Activated CD4-positive, alpha-beta T cell treated with anti-CD3 and anti-CD28 coated beads, Interleukin-2, amount 10 ng/mL, durations not matched to agents 24 days and 14 days (primary cell): ENCODE results near the gene IRAK1. TPM values are rescaled to one million over a fixed set of nuclear protein-coding genes. Genes with fewer than 3 reads are reported as not detected.
"Not testable (repeated sequence)": the region's sequence is repeated elsewhere in the genome, so short reads cannot be mapped to it uniquely, and the experiment has no call there.

Experiments
- DNase-seq: peaks from one replicate; pipeline ENCODE4 v3.0.0; 2022
- H3K27ac Mint-ChIP-seq: one replicate; pipeline ENCODE4 v1.8.0; 2022; ENCODE audit warnings: mild to moderate bottlenecking, mixed read lengths
- H3K27me3 Mint-ChIP-seq: one replicate; pipeline ENCODE4 v1.8.0; 2022; ENCODE audit warnings: mixed read lengths
- H3K36me3 Mint-ChIP-seq: one replicate; pipeline ENCODE4 v1.8.0; 2022; ENCODE audit warnings: low read depth, mild to moderate bottlenecking, mixed read lengths
- H3K4me1 Mint-ChIP-seq: one replicate; pipeline ENCODE4 v1.8.0; 2021; ENCODE audit warnings: mixed read lengths
- H3K4me3 Mint-ChIP-seq: one replicate; pipeline ENCODE4 v1.8.0; 2022; ENCODE audit warnings: mild to moderate bottlenecking, moderate library complexity, mixed read lengths
- H3K9me3 Mint-ChIP-seq: one replicate; pipeline ENCODE4 v1.8.0; 2021; ENCODE audit warnings: mixed read lengths
- intact Hi-C: fragments of 100-400 bp; cut with micrococcal nuclease; formaldehyde crosslinking; loops from one replicate; pipeline ENCODE4 v1.15.1; 2023
- total RNA-seq: library from RNA; stranded (reverse); gene quantifications from 2 replicates; pipeline ENCODE4 v1.2.3, GENCODE V29; 2022

The IRAK1 gene
- total RNA-seq, 1 donor from 2014 or later: 192 TPM

DNA sequence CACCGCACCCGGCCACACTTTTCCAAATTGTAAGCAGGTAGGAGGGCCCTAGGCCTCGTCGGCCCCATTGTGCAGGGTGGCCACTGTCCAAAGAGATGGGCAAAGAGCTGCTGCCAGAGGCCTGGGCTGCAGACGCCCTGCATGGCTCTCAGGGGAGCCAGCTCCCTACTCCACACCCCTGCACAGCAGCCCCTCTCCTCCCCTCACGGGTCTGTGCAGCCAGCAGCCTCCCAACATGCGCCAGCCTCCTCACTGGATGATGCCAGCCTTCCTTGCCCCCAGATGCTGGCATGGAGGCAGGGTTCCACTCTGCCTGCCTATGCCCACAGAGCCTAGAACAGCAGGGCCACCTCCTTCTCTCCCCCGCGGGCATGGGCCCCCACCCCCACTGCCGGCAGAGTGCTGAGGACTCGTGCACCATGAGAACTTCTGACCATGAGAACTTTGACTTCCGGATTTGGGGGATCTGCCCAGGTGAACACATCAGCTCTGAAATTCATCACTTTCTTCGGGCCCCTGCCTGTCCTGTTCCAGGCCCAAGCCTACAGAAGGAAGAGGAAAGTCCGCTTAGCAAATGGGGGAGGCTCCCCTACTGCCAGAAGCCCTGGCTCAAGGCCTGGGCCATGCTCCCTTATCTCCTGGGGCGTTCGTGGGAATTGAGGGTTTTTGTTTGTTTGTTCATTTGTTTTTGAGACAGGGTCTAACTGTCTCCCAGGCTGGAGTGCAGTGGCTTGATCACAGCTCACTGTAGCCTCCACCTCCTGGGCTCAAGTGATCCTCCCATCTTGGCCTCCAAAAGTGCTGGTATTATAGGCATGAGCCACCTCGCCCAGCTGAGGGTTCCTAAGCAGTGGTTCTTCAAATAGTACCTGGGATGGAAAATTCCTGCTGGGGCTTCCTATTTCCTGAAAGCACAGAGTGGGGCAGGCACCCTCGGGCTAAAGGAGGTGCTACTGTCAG is 8.0 kb downstream of the IRAK1 start:
- no peak for DNase-seq
- intact Hi-C loops: loop anchor here (5.0 kb wide), 1 partner anchor 41 kb away; no protein-coding TSS in a partner anchor
- H3K4me1 Mint-ChIP-seq: peaks cover 6% of the 10 kb centered on the region
- H3K27ac Mint-ChIP-seq: no peak overlapping the region
- no peak overlapping the region for H3K4me3 Mint-ChIP-seq
- H3K36me3 Mint-ChIP-seq: peaks cover 23% of the 10 kb centered on the region
- no peaks in the 10 kb centered on the region for H3K27me3 Mint-ChIP-seq
- H3K9me3 Mint-ChIP-seq: no peaks in the 10 kb centered on the region

GRCh38 chrX:154010330-154011087 is 9.2 kb downstream of the IRAK1 start:
- no peak for DNase-seq
- no peaks in the 10 kb centered on the region for H3K9me3 Mint-ChIP-seq
- peaks cover 2% of the 10 kb centered on the region for H3K4me1 Mint-ChIP-seq
- no peak overlapping the region for H3K4me3 Mint-ChIP-seq
- H3K27me3 Mint-ChIP-seq: no peaks in the 10 kb centered on the region
- intact Hi-C loops: loop anchor here (5.0 kb wide), 1 partner anchor 42 kb away; no protein-coding TSS in a partner anchor
- H3K36me3 Mint-ChIP-seq: peaks cover 25% of the 10 kb centered on the region
- H3K27ac Mint-ChIP-seq: no peak overlapping the region

DNA sequence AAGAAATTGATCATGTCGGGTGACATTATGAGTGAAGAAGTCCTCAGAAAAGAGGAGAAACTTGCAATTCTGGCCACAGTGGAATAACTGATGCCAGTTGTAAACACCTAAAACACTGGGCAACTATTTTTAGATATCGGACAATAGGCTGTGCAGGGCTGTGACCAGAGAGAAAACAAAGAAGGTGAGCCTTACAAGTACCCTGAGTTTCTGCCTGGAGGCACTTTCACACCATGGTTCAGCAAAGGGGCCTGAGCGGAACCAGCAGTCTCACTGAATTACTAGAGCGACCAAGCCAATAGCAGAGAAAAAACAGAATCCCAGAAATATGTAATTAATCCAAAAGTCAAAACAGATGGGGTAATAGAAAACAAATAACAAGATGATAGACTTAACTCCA is 11.2 kb downstream of the IRAK1 start:
- Mint-ChIP-seq H3K27me3 (no peaks in the 10 kb centered on the region), H3K9me3 (no peaks in the 10 kb centered on the region), H3K27ac (no peak overlapping the region), H3K36me3 (peaks cover 30% of the 10 kb centered on the region), H3K4me1 (peaks cover 5% of the 10 kb centered on the region), H3K4me3 (no peak overlapping the region)
- intact Hi-C loops: no loop called here
- no peak for DNase-seq

- H3K4me1 Mint-ChIP-seq: peaks cover 10% of the 10 kb centered on the region
- no peaks in the 10 kb centered on the region for H3K27me3 Mint-ChIP-seq
- H3K36me3 Mint-ChIP-seq: peaks cover 27% of the 10 kb centered on the region
- H3K27ac Mint-ChIP-seq: no peak overlapping the region
- DNase-seq: no peak
- intact Hi-C loops: no loop called here
- no peak overlapping the region for H3K4me3 Mint-ChIP-seq
- H3K9me3 Mint-ChIP-seq: no peaks in the 10 kb centered on the region
Measured at GRCh38 chrX:154006947-154007346, 12.8 kb downstream of the IRAK1 start.

DNA sequence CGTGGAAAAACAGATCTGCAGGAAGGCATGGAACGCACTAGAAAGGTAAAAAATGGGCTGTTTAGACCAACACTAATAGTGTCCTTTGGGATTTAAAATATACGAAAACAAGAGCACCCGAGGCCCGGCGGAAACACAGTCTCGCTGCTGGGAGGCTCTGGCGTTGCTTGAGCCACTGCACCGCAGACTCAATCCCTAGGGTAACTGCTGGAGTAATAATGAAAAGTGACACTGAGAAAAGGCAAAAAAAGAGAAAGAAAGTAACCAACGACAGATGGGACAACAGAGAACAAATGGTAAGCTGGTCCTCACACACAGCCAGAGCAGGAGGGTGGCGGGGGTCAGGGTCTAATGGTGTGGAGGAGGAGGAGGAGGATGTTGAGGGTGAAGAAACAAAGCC is 15.4 kb downstream of the IRAK1 start:
- H3K36me3 Mint-ChIP-seq: peaks cover 25% of the 10 kb centered on the region
- peaks cover 13% of the 10 kb centered on the region for H3K4me1 Mint-ChIP-seq
- no peaks in the 10 kb centered on the region for H3K27me3 Mint-ChIP-seq
- no peak overlapping the region for H3K4me3 Mint-ChIP-seq
- H3K27ac Mint-ChIP-seq: no peak overlapping the region
- no peak for DNase-seq
- intact Hi-C loops: no loop called here
- H3K9me3 Mint-ChIP-seq: no peaks in the 10 kb centered on the region

GRCh38 chrX:154002215-154002719 is 17.4 kb downstream of the IRAK1 start:
- intact Hi-C loops: no loop called here
- no peaks in the 10 kb centered on the region for H3K27me3 Mint-ChIP-seq
- H3K4me3 Mint-ChIP-seq: peak overlapping the region; percentile 62
- DNase-seq: peak; percentile 75
- H3K27ac Mint-ChIP-seq: peak overlapping the region; percentile 88
- peaks cover 11% of the 10 kb centered on the region for H3K4me1 Mint-ChIP-seq
- H3K36me3 Mint-ChIP-seq: peaks cover 14% of the 10 kb centered on the region
- no peaks in the 10 kb centered on the region for H3K9me3 Mint-ChIP-seq

GRCh38 chrX:154000051-154000450 is 19.7 kb downstream of the IRAK1 start:
- H3K27me3 Mint-ChIP-seq: no peaks in the 10 kb centered on the region
- H3K4me3 Mint-ChIP-seq: no peak overlapping the region
- no peak for DNase-seq
- intact Hi-C loops: no loop called here
- no peak overlapping the region for H3K27ac Mint-ChIP-seq
- H3K4me1 Mint-ChIP-seq: peaks cover 11% of the 10 kb centered on the region
- no peaks in the 10 kb centered on the region for H3K9me3 Mint-ChIP-seq
- peaks cover 7% of the 10 kb centered on the region for H3K36me3 Mint-ChIP-seq

GRCh38 chrX:153999359-154000037 is 20.2 kb downstream of the IRAK1 start:
- H3K27me3 Mint-ChIP-seq: no peaks in the 10 kb centered on the region
- no peak for DNase-seq

GRCh38 chrX:153995504-153995903 is 24.2 kb downstream of the IRAK1 start:
- intact Hi-C loops: no loop called here
- Mint-ChIP-seq H3K27ac (no peak overlapping the region), H3K9me3 (no peaks in the 10 kb centered on the region), H3K4me1 (no peaks in the 10 kb centered on the region), H3K27me3 (no peaks in the 10 kb centered on the region), H3K36me3 (no peaks in the 10 kb centered on the region), H3K4me3 (no peak overlapping the region)
- no peak for DNase-seq

More at GRCh38 chrX:153999359-154000037, 20.2 kb downstream of the IRAK1 start:
- peaks cover 11% of the 10 kb centered on the region for H3K4me1 Mint-ChIP-seq
- H3K27ac Mint-ChIP-seq: no peak overlapping the region
- no peak overlapping the region for H3K4me3 Mint-ChIP-seq
- peaks cover 6% of the 10 kb centered on the region for H3K36me3 Mint-ChIP-seq
- intact Hi-C loops: no loop called here
- no peaks in the 10 kb centered on the region for H3K9me3 Mint-ChIP-seq

DNA sequence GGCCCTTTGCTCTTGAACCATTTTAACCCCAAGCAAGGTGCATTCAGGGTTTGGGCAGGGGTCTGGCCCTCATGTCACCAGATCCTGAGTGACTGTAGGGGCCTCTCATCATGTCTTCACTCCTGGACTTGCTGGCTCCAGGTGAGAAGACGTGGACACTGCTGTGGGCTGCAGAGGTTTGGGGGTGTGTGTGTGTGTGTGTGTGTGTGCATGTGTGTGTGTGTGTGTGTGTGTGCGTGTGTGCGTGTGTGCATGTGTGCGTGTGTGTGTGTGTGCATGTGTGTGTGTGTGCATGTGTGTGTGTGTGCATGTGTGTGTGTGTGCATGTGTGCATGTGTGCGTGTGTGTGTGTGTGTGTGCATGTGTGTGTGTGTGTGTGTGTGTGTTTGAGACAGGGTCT is 25.3 kb downstream of the IRAK1 start:
- H3K9me3 Mint-ChIP-seq, H3K27me3 Mint-ChIP-seq, intact Hi-C loops: not testable (repeated sequence)

GRCh38 chrX:153993978-153994377 is 25.7 kb downstream of the IRAK1 start:
- Mint-ChIP-seq H3K4me1 (peaks cover 3% of the 10 kb centered on the region), H3K27ac (no peak overlapping the region), H3K27me3 (no peaks in the 10 kb centered on the region), H3K36me3 (no peaks in the 10 kb centered on the region), H3K4me3 (no peak overlapping the region), H3K9me3 (no peaks in the 10 kb centered on the region)
- intact Hi-C loops: no loop called here
- no peak for DNase-seq

More for the DNA sequence above, 25.3 kb downstream of the IRAK1 start:
- H3K4me3 Mint-ChIP-seq, H3K27ac Mint-ChIP-seq, DNase-seq, H3K36me3 Mint-ChIP-seq, H3K4me1 Mint-ChIP-seq: not testable (repeated sequence)

DNA sequence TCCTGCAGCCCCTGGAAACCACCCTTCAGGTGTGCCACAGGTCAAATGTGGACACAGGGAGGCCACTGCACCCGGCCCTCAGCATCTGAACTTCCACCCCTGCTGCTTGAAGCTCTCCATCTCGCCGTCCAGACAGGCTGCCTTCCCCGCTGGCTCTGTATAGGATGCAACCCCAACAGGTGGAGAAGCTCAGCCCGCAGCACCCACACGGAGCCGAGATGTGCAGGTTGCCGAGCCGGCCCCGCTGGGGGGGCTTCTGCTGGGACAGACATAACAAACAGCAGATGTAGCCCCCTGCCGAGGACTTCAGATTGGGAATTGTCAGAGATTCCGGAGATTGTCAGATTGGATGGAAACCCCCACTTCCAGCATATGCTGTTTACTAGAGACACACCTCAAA is 26.6 kb downstream of the IRAK1 start:
- intact Hi-C loops: no loop called here
- Mint-ChIP-seq H3K4me3 (no peak overlapping the region), H3K27me3 (no peaks in the 10 kb centered on the region), H3K36me3 (no peaks in the 10 kb centered on the region), H3K4me1 (peaks cover 3% of the 10 kb centered on the region), H3K27ac (no peak overlapping the region), H3K9me3 (no peaks in the 10 kb centered on the region)
- no peak for DNase-seq

DNA sequence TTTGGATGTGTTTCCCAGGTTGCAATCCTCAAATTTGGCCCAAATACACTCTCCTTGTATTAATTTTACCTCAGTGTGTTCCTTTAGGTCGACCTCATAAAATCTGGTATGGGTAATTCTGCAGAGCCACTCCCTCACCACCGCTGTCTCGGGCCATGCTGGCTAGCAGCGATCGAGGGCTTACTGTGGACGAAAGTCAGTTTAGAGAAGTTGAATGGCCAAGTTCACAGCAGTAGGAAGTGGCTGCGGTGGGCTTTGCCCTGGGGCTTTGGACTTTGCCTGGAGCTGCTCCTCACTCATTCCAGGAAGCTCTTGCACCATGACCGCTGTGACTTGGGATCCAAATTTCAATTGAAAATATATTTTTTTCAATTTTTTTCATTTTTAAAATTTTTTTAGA is 27.5 kb downstream of the IRAK1 start:
- no peak overlapping the region for H3K4me3 Mint-ChIP-seq
- H3K9me3 Mint-ChIP-seq: no peaks in the 10 kb centered on the region
- no peaks in the 10 kb centered on the region for H3K27me3 Mint-ChIP-seq
- intact Hi-C loops: no loop called here
- peaks cover 3% of the 10 kb centered on the region for H3K4me1 Mint-ChIP-seq
- no peaks in the 10 kb centered on the region for H3K36me3 Mint-ChIP-seq
- no peak for DNase-seq
- H3K27ac Mint-ChIP-seq: no peak overlapping the region
